Transverse colon (tissue), 4 donors: Measurements from ENCODE around the gene SCML1.

Experiments
- CTCF ChIP-seq, 5 experiments: fragments of 200-600 bp in 3 of 5; fragments of 450-650 bp in 2 of 5; sonication (generic) in 3 of 5; IDR thresholded peaks; 1 replicate in 2 of 5; 2 replicates in 3 of 5; pipeline ENCODE4 v1.5.1; 2016 to 2017; ENCODE audit warnings: antibody characterized with exemption in 5 of 5, inconsistent platforms in 3 of 5, mild to moderate bottlenecking in 2 of 5, moderate library complexity in 1 of 5
- EP300 ChIP-seq: sonication (generic); formaldehyde crosslinking; IDR thresholded peaks from one replicate; pipeline ENCODE4 v1.6.1; 2017; ENCODE audit warnings: antibody characterized with exemption, low read depth
- POLR2AphosphoS5 ChIP-seq, 3 donors: sonication (generic); formaldehyde crosslinking; IDR thresholded peaks; one replicate each; pipeline ENCODE4 v1.6.1; 2016; ENCODE audit warnings: antibody characterized with exemption in 3 of 3

GRCh38 chrX:17748684-17749083 is 11.4 kb downstream of the SCML1 start:
- TF ChIP-seq EP300 (no peak), CTCF (IDR thresholded peaks at IDR 0.05) (no peak), POLR2AphosphoS5 (IDR thresholded peaks at IDR 0.05) (no peak)
